Vagina (tissue), 2 donors: ENCODE results near the gene ARID5B.

ENCODE experiments used
- POLR2AphosphoS5 ChIP-seq, 2 donors: sonication (generic); formaldehyde crosslinking; IDR thresholded peaks; one replicate each; pipeline ENCODE4 v1.9.0; 2017; ENCODE audit warnings: antibody characterized with exemption in 2 of 2, mild to moderate bottlenecking in 2 of 2, low read depth in 1 of 2; ENCODE audit not compliant: insufficient read depth in 1 of 2
- TF ChIP-seq, protein P1 (sequence below), 3 experiments: fragments of 450-650 bp in 2 of 3; fragments of 200-600 bp in 1 of 3; sonication (generic) in 1 of 3; IDR thresholded peaks; one replicate each; pipeline ENCODE4 v1.5.1; 2017 to 2019; ENCODE audit warnings: antibody characterized with exemption in 3 of 3, mild to moderate bottlenecking in 2 of 3, moderate library complexity in 2 of 3

DNA sequence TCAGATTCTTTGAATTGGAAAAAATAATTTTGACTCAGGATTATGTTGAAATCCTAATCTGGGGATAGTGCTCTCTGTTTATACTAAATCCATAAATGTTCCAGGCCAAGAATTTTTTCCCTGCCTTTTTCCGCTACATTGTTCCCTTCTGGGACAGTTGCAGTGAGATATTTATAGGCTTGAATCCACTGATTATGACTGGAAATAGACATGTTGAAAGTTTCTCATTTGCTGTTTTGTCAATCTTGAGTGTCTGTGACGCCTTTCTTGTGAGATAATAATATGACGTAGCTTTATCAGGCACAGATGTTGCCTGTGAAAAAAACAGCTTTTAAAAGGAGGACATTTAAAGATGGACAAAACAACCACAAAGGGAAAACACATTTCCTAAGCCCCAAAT lies 155.9 kb downstream of the ARID5B start:
- TF ChIP-seq POLR2AphosphoS5 (IDR thresholded peaks at IDR 0.05; ENCODE audit: insufficient read depth in 1 of 2, low read depth in 1 of 2), result peak; percentile 26 to 95
- TF ChIP-seq, protein P1, sequence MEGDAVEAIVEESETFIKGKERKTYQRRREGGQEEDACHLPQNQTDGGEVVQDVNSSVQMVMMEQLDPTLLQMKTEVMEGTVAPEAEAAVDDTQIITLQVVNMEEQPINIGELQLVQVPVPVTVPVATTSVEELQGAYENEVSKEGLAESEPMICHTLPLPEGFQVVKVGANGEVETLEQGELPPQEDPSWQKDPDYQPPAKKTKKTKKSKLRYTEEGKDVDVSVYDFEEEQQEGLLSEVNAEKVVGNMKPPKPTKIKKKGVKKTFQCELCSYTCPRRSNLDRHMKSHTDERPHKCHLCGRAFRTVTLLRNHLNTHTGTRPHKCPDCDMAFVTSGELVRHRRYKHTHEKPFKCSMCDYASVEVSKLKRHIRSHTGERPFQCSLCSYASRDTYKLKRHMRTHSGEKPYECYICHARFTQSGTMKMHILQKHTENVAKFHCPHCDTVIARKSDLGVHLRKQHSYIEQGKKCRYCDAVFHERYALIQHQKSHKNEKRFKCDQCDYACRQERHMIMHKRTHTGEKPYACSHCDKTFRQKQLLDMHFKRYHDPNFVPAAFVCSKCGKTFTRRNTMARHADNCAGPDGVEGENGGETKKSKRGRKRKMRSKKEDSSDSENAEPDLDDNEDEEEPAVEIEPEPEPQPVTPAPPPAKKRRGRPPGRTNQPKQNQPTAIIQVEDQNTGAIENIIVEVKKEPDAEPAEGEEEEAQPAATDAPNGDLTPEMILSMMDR (IDR thresholded peaks at IDR 0.05), result no peak
